Smooth muscle cell of the brain vasculature (primary cell): ENCODE measurements around the gene PGAM5.
A peak's percentile ranks its signal among the peaks of the same experiment; 100 is the strongest.
"Not testable (repeated sequence)": the region's sequence is repeated elsewhere in the genome, so short reads cannot be mapped to it uniquely, and the experiment has no call there.

Experiments
- DNase-seq: peaks from one replicate; pipeline ENCODE4 v3.0.0-alpha.2; 2012; ENCODE audit warnings: low read depth, low spot score

The PGAM5 gene

GRCh38 chr12:132689227-132689626, 21.4 kb upstream of the PGAM5 start:
- DNase-seq = no peak

- DNase-seq = no peak
These were observed 20.5 kb upstream of the PGAM5 start for GRCh38 chr12:132690112-132690511.

GRCh38 chr12:132692030-132692429, 18.6 kb upstream of the PGAM5 start:
- DNase-seq = not testable (repeated sequence)

- not testable (repeated sequence) for DNase-seq
These were observed 15.8 kb upstream of the PGAM5 start for GRCh38 chr12:132694888-132695287.

GRCh38 chr12:132695431-132695830, 15.2 kb upstream of the PGAM5 start:
- DNase-seq = no peak

- no peak for DNase-seq
These were observed 12.3 kb upstream of the PGAM5 start for GRCh38 chr12:132698341-132698740.

- DNase-seq = peak; percentile 31
These were observed 10.3 kb upstream of the PGAM5 start for GRCh38 chr12:132700212-132700822.

- no peak for DNase-seq
These were observed 8.0 kb upstream of the PGAM5 start for GRCh38 chr12:132702640-132703039.

- no peak for DNase-seq
These were observed 7.0 kb upstream of the PGAM5 start for GRCh38 chr12:132703641-132704040.

GRCh38 chr12:132707241-132707640, 3.4 kb upstream of the PGAM5 start:
- DNase-seq = no peak

GRCh38 chr12:132708150-132708549, 2.5 kb upstream of the PGAM5 start:
- DNase-seq = no peak

GRCh38 chr12:132710043-132710404, 618 bp upstream of the PGAM5 start:
- DNase-seq = no peak

- DNase-seq = no peak
These were observed 620 bp downstream of the PGAM5 start for GRCh38 chr12:132711080-132711843.

GRCh38 chr12:132713123-132713522, 2.5 kb downstream of the PGAM5 start:
- DNase-seq = no peak

GRCh38 chr12:132715874-132716273, 5.2 kb downstream of the PGAM5 start:
- DNase-seq = no peak

GRCh38 chr12:132716356-132716755, 5.7 kb downstream of the PGAM5 start:
- no peak for DNase-seq

- DNase-seq = no peak
These were observed 6.4 kb downstream of the PGAM5 start for GRCh38 chr12:132717011-132717410.

GRCh38 chr12:132717531-132718387, 7.1 kb downstream of the PGAM5 start:
- DNase-seq = no peak

- no peak for DNase-seq
These were observed 8.0 kb downstream of the PGAM5 start for GRCh38 chr12:132718644-132719043.

GRCh38 chr12:132719141-132719953, 8.7 kb downstream of the PGAM5 start:
- DNase-seq = no peak

- DNase-seq = no peak
These were observed 9.3 kb downstream of the PGAM5 start for GRCh38 chr12:132719954-132720324.
